ENCODE results near the gene CYTH4. TPM values are rescaled to one million over a fixed set of nuclear protein-coding genes. Genes with fewer than 3 reads are reported as not detected.

Gene CYTH4
- total RNA-seq, 1 donor from 2014 or later: not detected

GRCh38 chr22:37273846-37274225, 8.5 kb upstream of the CYTH4 start:
- TF ChIP-seq CTCF (conservative IDR thresholded peaks at IDR 0.05; ENCODE audit: low read depth, low read length): no peak
- H3K4me3 ChIP-seq (ENCODE audit: low read depth, low read length): no peak overlapping the region
- no peak for DNase-seq (ENCODE audit: low read depth)

GRCh38 chr22:37274380-37274862, 7.9 kb upstream of the CYTH4 start:
- no peak for TF ChIP-seq CTCF (conservative IDR thresholded peaks at IDR 0.05; ENCODE audit: low read depth, low read length)
- no peak overlapping the region for H3K4me3 ChIP-seq (ENCODE audit: low read depth, low read length)
- no peak for DNase-seq (ENCODE audit: low read depth)

- no peak for TF ChIP-seq CTCF (conservative IDR thresholded peaks at IDR 0.05; ENCODE audit: low read depth, low read length)
Measured at GRCh38 chr22:37275134-37275533, 7.2 kb upstream of the CYTH4 start.

GRCh38 chr22:37275622-37276021, 6.7 kb upstream of the CYTH4 start:
- no peak for DNase-seq (ENCODE audit: low read depth)
- no peak overlapping the region for H3K4me3 ChIP-seq (ENCODE audit: low read depth, low read length)
- no peak for TF ChIP-seq CTCF (conservative IDR thresholded peaks at IDR 0.05; ENCODE audit: low read depth, low read length)

More at GRCh38 chr22:37275134-37275533, 7.2 kb upstream of the CYTH4 start:
- DNase-seq (ENCODE audit: low read depth): no peak
- no peak overlapping the region for H3K4me3 ChIP-seq (ENCODE audit: low read depth, low read length)

- TF ChIP-seq CTCF (conservative IDR thresholded peaks at IDR 0.05; ENCODE audit: low read depth, low read length): no peak
- no peak for DNase-seq (ENCODE audit: low read depth)
- H3K4me3 ChIP-seq (ENCODE audit: low read depth, low read length): no peak overlapping the region
Measured at GRCh38 chr22:37276776-37277175, 5.5 kb upstream of the CYTH4 start.

- H3K4me3 ChIP-seq (ENCODE audit: low read depth, low read length): no peak overlapping the region
- no peak for DNase-seq (ENCODE audit: low read depth)
- TF ChIP-seq CTCF (conservative IDR thresholded peaks at IDR 0.05; ENCODE audit: low read depth, low read length): no peak
Measured at GRCh38 chr22:37277384-37277783, 4.9 kb upstream of the CYTH4 start.

GRCh38 chr22:37278261-37278660, 4.0 kb upstream of the CYTH4 start:
- DNase-seq (ENCODE audit: low read depth): no peak
- TF ChIP-seq CTCF (conservative IDR thresholded peaks at IDR 0.05; ENCODE audit: low read depth, low read length): no peak
- no peak overlapping the region for H3K4me3 ChIP-seq (ENCODE audit: low read depth, low read length)
